Gastrocnemius medialis (tissue), 4 donors: Measurements from ENCODE around the gene SAMD3.

ENCODE experiments used
- CTCF ChIP-seq, 5 experiments: fragments of 450-650 bp in 3 of 5; fragments of 200-600 bp in 2 of 5; sonication (generic) in 2 of 5; IDR thresholded peaks in 4 of 5; conservative IDR thresholded peaks in 1 of 5; 1 replicate in 4 of 5; 2 replicates in 1 of 5; pipeline ENCODE4 v1.5.1; 2016 to 2019; ENCODE audit warnings: antibody characterized with exemption in 5 of 5, mild to moderate bottlenecking in 3 of 5, moderate library complexity in 3 of 5
- POLR2A ChIP-seq, 2 donors: fragments of 450-650 bp; IDR thresholded peaks; one replicate each; pipeline ENCODE4 v1.6.1; 2017; ENCODE audit warnings: antibody characterized with exemption in 2 of 2, mild to moderate bottlenecking in 2 of 2, moderate library complexity in 2 of 2

- TF ChIP-seq CTCF (IDR thresholded peaks at IDR 0.05 in 4 of 5, conservative IDR thresholded peaks at IDR 0.05 in 1 of 5) (no peak), POLR2A (IDR thresholded peaks at IDR 0.05) (no peak)
These were observed 88.2 kb downstream of the SAMD3 start for GRCh38 chr6:130134582-130134981.
